Umbilical cord (tissue), 2 donors: ENCODE results near the gene CSNK2A2. TPM values are rescaled to one million over a fixed set of nuclear protein-coding genes. Genes with fewer than 3 reads are reported as not detected.

Experiments used
- DNase-seq: peaks from one replicate; pipeline ENCODE4 v3.0.0-alpha.2; 2015; ENCODE audit warnings: low spot score
- total RNA-seq: library from RNA; depleted of rRNA; stranded (reverse); fragments of >200 nt; gene quantifications from one replicate; pipeline ENCODE4 v1.2.3, GENCODE V29; 2014; ENCODE audit warnings: low replicate concordance; ENCODE audit not compliant: insufficient read depth

The CSNK2A2 gene
- total RNA-seq, 1 donor from 2014 or later = 16.9 TPM

GRCh38 chr16:58138852-58139251 lies 59.1 kb downstream of the CSNK2A2 start:
- no peak for DNase-seq

- DNase-seq = no peak
Observed at GRCh38 chr16:58137581-58137980, 60.3 kb downstream of the CSNK2A2 start.

GRCh38 chr16:58129097-58129936 lies 68.6 kb downstream of the CSNK2A2 start, which contains the start of gene CFAP20:
TSS of gene CFAP20 (minus strand) at chr16:58129381. CDS start at chr16:58129115, 266 bp downstream.
- peak; percentile 100 for DNase-seq

GRCh38 chr16:58128711-58129096 lies 69.2 kb downstream of the CSNK2A2 start:
- DNase-seq = peak; percentile 22

- DNase-seq = peak; percentile 25
Observed at GRCh38 chr16:58128181-58128631, 69.7 kb downstream of the CSNK2A2 start.

GRCh38 chr16:58127634-58128033 lies 70.3 kb downstream of the CSNK2A2 start:
- no peak for DNase-seq

GRCh38 chr16:58127033-58127556 lies 70.8 kb downstream of the CSNK2A2 start:
- DNase-seq = peak; percentile 56

- DNase-seq = peak; percentile 21
Observed at GRCh38 chr16:58126451-58126961, 71.4 kb downstream of the CSNK2A2 start.

- no peak for DNase-seq
Observed at GRCh38 chr16:58125781-58126335, 72.0 kb downstream of the CSNK2A2 start.

- DNase-seq = no peak
Observed at GRCh38 chr16:58125041-58125440, 72.9 kb downstream of the CSNK2A2 start.

GRCh38 chr16:58124601-58124915 lies 73.3 kb downstream of the CSNK2A2 start:
- DNase-seq = no peak

- DNase-seq = no peak
Observed at GRCh38 chr16:58123896-58124600, 73.9 kb downstream of the CSNK2A2 start.

- DNase-seq = peak; percentile 40
Observed at GRCh38 chr16:58121132-58121531, 76.8 kb downstream of the CSNK2A2 start.

- peak; percentile 75 for DNase-seq
Observed at GRCh38 chr16:58120234-58120633, 77.7 kb downstream of the CSNK2A2 start.

- peak; percentile 26 for DNase-seq
Observed at GRCh38 chr16:58119509-58119845, 78.4 kb downstream of the CSNK2A2 start.

- DNase-seq = peak; percentile 31
Observed at GRCh38 chr16:58118801-58119508, 79.0 kb downstream of the CSNK2A2 start.

- DNase-seq = no peak
Observed at GRCh38 chr16:58116529-58116928, 81.4 kb downstream of the CSNK2A2 start.

GRCh38 chr16:58116081-58116480 lies 81.8 kb downstream of the CSNK2A2 start:
- no peak for DNase-seq

- DNase-seq = peak; percentile 25
Observed at GRCh38 chr16:58114827-58115825, 82.8 kb downstream of the CSNK2A2 start.

GRCh38 chr16:58111302-58111627 lies 86.6 kb downstream of the CSNK2A2 start:
- no peak for DNase-seq
